ENCODE data around the gene PDZD4. TPM values are rescaled to one million over a fixed set of nuclear protein-coding genes. Genes with fewer than 3 reads are reported as not detected.

Gene PDZD4
- 10.5 TPM for polyA plus RNA-seq
- long read RNA-seq, donor 1 = 0 reads
- long read RNA-seq, donor 2 = 0 reads
- long read RNA-seq, donor 3 = 0 reads
- long read RNA-seq, donor 4 = 0 reads
- long read RNA-seq, donor 5 = 0 reads
- long read RNA-seq, donor 6 = 0 reads
- long read RNA-seq, donor 7 = 0 reads
- long read RNA-seq, donor 8, partial matches to known transcripts = 0 of 1 reads
- long read RNA-seq, donor 8, other reads (novel, unspliced or antisense) = 0 of 1 reads
- long read RNA-seq, donor 9 = 0 reads
- long read RNA-seq, donor 10 = 0 reads
- long read RNA-seq, donor 11 = 0 reads

DNA sequence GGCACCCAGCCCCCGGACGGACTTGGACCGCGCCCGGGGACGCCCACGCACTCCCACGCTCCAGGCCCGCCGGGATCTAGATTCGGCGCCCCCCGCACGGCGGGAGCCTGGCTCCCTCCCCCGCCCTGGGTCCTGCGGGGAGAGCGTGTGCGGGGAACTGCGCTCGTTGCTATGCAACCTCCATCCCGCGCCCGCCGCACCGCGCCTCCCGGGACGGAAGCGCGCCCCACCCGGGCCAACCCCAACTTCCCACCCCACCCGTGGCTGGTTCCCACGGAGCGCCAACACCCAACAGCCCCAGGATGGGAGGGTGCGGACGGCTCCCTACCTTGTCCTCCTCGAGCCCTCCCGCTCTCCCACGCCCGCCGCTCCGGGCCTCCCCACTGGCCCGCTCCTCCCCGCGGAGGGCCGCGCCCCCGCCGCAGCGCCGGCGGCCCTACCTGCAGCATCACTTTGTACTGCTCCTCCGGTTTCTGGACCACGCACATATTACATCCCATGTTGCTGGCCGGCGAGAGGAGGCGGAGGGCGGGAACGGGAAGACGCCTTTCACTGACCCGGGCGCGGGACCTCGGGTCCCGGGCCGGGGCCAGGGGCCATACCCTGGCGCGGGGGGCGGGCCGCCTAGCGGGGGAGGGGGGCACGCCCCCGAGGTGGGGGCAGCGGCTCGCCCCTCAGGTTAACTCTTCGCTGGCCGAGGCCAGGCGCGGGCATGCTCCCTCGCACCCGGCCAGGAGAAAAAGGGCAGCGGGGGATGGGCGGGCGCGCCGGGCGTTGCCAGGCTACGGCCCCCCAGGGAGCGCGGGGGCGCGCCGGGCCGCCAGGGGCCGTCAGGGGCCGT is at the start of gene PDZD4:
TSS of gene PDZD4 (minus strand) at position 746 of the 841 bp plus-strand sequence. CDS start at position 500, 246 bp downstream.
- Histone ChIP-seq H3K4me1 (ENCODE audit: control insufficient read depth, insufficient read depth, low read length) (no peaks in the 10 kb centered on the region), H3K9me3 (ENCODE audit: control insufficient read depth, low read depth, low read length) (no peaks in the 10 kb centered on the region), H3K36me3 (ENCODE audit: control insufficient read depth, insufficient read depth, low read length) (no peaks in the 10 kb centered on the region), H3K27me3 (ENCODE audit: control insufficient read depth, insufficient read depth, low read length) (peaks cover 46% of the 10 kb centered on the region), H3K4me3 (ENCODE audit: low read length) (no peak within 1 kb of the TSS), H3K27ac (ENCODE audit: low read length) (no peak within 1 kb of the TSS)
- no CpG with 5 or more reads among the region's 97 CpGs for WGBS (ENCODE audit: insufficient coverage, low lambda C conversion rate)
- no peak for DNase-seq

- no peaks in the 10 kb centered on the region for H3K9me3 ChIP-seq (ENCODE audit: control insufficient read depth, low read depth, low read length)
- H3K27me3 ChIP-seq (ENCODE audit: control insufficient read depth, insufficient read depth, low read length) = peaks cover 47% of the 10 kb centered on the region
- WGBS (ENCODE audit: insufficient coverage, low lambda C conversion rate) = no CpG with 5 or more reads among the region's 12 CpGs
- peaks cover 4% of the 10 kb centered on the region for H3K4me1 ChIP-seq (ENCODE audit: control insufficient read depth, insufficient read depth, low read length)
- no peak overlapping the region for H3K27ac ChIP-seq (ENCODE audit: low read length)
- DNase-seq = no peak
- no peaks in the 10 kb centered on the region for H3K36me3 ChIP-seq (ENCODE audit: control insufficient read depth, insufficient read depth, low read length)
- no peak overlapping the region for H3K4me3 ChIP-seq (ENCODE audit: low read length)
These were observed 49.5 kb upstream of the PDZD4 start for GRCh38 chrX:153879741-153880439.

GRCh38 chrX:153878969-153879653 is 48.8 kb upstream of the PDZD4 start:
- Histone ChIP-seq H3K36me3 (ENCODE audit: control insufficient read depth, insufficient read depth, low read length) (no peaks in the 10 kb centered on the region), H3K4me1 (ENCODE audit: control insufficient read depth, insufficient read depth, low read length) (peaks cover 4% of the 10 kb centered on the region), H3K27me3 (ENCODE audit: control insufficient read depth, insufficient read depth, low read length) (peaks cover 40% of the 10 kb centered on the region), H3K4me3 (ENCODE audit: low read length) (no peak overlapping the region), H3K9me3 (ENCODE audit: control insufficient read depth, low read depth, low read length) (no peaks in the 10 kb centered on the region), H3K27ac (ENCODE audit: low read length) (no peak overlapping the region)
- no peak for DNase-seq
- no CpG with 5 or more reads among the region's 28 CpGs for WGBS (ENCODE audit: insufficient coverage, low lambda C conversion rate)

DNA sequence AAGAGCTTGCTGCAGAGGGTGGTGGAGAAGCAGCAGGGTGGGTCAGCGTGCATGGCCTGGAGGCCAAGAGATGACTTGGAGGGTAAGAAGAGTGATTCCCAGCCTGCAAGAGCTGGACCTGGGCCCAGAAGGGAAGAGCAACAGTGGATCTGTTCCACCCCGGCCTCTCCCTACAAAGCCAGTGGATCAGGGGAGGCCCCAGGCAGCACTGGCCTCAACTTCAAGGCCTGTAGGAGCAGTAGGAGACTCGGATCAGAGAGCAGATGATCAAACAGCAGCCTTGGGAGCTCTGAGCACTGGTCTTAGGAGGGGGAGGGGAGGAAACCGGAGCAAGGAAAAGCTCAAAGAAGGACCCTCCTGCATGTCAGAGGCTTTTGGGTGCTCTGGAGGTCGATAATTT is 48.0 kb upstream of the PDZD4 start:
- Histone ChIP-seq H3K36me3 (ENCODE audit: control insufficient read depth, insufficient read depth, low read length) (no peaks in the 10 kb centered on the region), H3K9me3 (ENCODE audit: control insufficient read depth, low read depth, low read length) (no peaks in the 10 kb centered on the region), H3K4me3 (ENCODE audit: low read length) (no peak overlapping the region), H3K27me3 (ENCODE audit: control insufficient read depth, insufficient read depth, low read length) (peaks cover 32% of the 10 kb centered on the region), H3K27ac (ENCODE audit: low read length) (no peak overlapping the region), H3K4me1 (ENCODE audit: control insufficient read depth, insufficient read depth, low read length) (peaks cover 4% of the 10 kb centered on the region)
- no peak for DNase-seq
- no CpG with 5 or more reads among the region's 5 CpGs for WGBS (ENCODE audit: insufficient coverage, low lambda C conversion rate)

- Histone ChIP-seq H3K27ac (ENCODE audit: low read length) (no peak overlapping the region), H3K4me1 (ENCODE audit: control insufficient read depth, insufficient read depth, low read length) (peaks cover 3% of the 10 kb centered on the region), H3K4me3 (ENCODE audit: low read length) (no peak overlapping the region), H3K27me3 (ENCODE audit: control insufficient read depth, insufficient read depth, low read length) (peaks cover 26% of the 10 kb centered on the region), H3K36me3 (ENCODE audit: control insufficient read depth, insufficient read depth, low read length) (no peaks in the 10 kb centered on the region), H3K9me3 (ENCODE audit: control insufficient read depth, low read depth, low read length) (no peaks in the 10 kb centered on the region)
- no peak for DNase-seq
- no CpG with 5 or more reads among the region's 8 CpGs for WGBS (ENCODE audit: insufficient coverage, low lambda C conversion rate)
These were observed 47.4 kb upstream of the PDZD4 start for GRCh38 chrX:153877571-153878261.

DNA sequence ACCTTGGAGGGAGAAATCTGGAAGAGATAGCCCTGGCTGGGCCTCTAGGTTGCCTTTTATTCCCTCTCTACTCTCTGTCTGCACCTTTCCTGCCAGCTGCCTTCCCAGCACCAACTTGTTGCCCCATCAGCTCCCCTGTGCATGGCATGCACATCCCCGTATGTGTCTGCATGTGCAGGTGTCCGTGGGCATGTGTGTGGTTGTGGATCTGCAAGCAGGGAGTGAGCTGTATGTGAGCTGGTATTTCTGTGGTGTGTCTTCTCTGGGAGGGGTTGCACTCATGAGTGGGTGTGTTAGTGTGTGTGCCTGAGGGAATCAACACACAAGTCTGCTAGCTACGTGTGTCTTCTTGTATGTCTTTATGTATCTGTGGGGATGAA is 45.8 kb upstream of the PDZD4 start:
- no peaks in the 10 kb centered on the region for H3K36me3 ChIP-seq (ENCODE audit: control insufficient read depth, insufficient read depth, low read length)
- no peak overlapping the region for H3K27ac ChIP-seq (ENCODE audit: low read length)
- peaks cover 21% of the 10 kb centered on the region for H3K27me3 ChIP-seq (ENCODE audit: control insufficient read depth, insufficient read depth, low read length)
- no peaks in the 10 kb centered on the region for H3K4me1 ChIP-seq (ENCODE audit: control insufficient read depth, insufficient read depth, low read length)
- no peaks in the 10 kb centered on the region for H3K9me3 ChIP-seq (ENCODE audit: control insufficient read depth, low read depth, low read length)
- no peak overlapping the region for H3K4me3 ChIP-seq (ENCODE audit: low read length)
- no CpG with 5 or more reads among the region's 3 CpGs for WGBS (ENCODE audit: insufficient coverage, low lambda C conversion rate)
- DNase-seq = no peak

GRCh38 chrX:153875391-153876111 is 45.2 kb upstream of the PDZD4 start:
- WGBS (ENCODE audit: insufficient coverage, low lambda C conversion rate) = no CpG with 5 or more reads among the region's 42 CpGs
- peak in 1 of 2 donors; percentile 30 for DNase-seq
- Histone ChIP-seq H3K4me3 (ENCODE audit: low read length) (no peak overlapping the region), H3K9me3 (ENCODE audit: control insufficient read depth, low read depth, low read length) (no peaks in the 10 kb centered on the region), H3K36me3 (ENCODE audit: control insufficient read depth, insufficient read depth, low read length) (no peaks in the 10 kb centered on the region), H3K27me3 (ENCODE audit: control insufficient read depth, insufficient read depth, low read length) (peaks cover 21% of the 10 kb centered on the region), H3K4me1 (ENCODE audit: control insufficient read depth, insufficient read depth, low read length) (no peaks in the 10 kb centered on the region), H3K27ac (ENCODE audit: low read length) (no peak overlapping the region)

DNA sequence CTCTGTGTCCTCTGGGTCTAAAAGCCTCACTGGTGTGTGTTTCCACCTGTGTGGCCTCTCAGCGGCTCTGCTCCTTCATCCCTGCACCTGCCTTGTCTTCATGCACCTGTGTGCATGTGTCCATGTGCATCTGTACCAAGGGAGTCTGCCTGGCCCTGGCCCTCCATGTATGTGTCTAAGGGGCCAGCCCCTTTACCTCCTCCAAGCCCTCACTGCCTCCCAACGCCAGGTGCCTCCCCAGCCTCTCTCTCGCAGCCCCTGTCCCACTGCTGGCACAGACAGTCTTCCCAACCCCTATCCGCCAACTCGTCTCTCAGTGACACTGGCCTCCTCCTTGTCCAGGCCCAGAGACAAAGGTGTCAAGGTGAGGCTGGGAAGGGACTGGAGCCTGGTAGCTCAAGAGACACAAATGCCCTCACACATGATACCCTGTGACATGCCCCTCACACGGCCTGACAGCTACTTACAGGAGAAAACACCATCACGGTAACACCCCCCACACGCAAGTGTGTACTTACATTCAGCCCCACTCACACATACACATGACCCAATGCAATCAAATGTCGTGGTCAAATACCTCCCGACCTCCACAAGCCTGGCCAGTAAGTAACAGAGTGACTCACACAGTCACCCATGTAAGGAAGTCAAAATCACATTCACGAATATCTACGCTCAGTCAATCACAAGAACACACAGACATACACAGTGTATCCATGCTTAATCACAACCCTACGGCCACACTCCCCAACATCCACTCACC is 44.2 kb upstream of the PDZD4 start:
- Histone ChIP-seq H3K4me1 (ENCODE audit: control insufficient read depth, insufficient read depth, low read length) (no peaks in the 10 kb centered on the region), H3K36me3 (ENCODE audit: control insufficient read depth, insufficient read depth, low read length) (no peaks in the 10 kb centered on the region), H3K27ac (ENCODE audit: low read length) (no peak overlapping the region), H3K4me3 (ENCODE audit: low read length) (no peak overlapping the region), H3K9me3 (ENCODE audit: control insufficient read depth, low read depth, low read length) (no peaks in the 10 kb centered on the region), H3K27me3 (ENCODE audit: control insufficient read depth, insufficient read depth, low read length) (peaks cover 14% of the 10 kb centered on the region)
- DNase-seq = no peak
- WGBS (ENCODE audit: insufficient coverage, low lambda C conversion rate) = no CpG with 5 or more reads among the region's 13 CpGs

- no peaks in the 10 kb centered on the region for H3K36me3 ChIP-seq (ENCODE audit: control insufficient read depth, insufficient read depth, low read length)
- H3K27me3 ChIP-seq (ENCODE audit: control insufficient read depth, insufficient read depth, low read length) = peaks cover 9% of the 10 kb centered on the region
- DNase-seq = no peak
- WGBS (ENCODE audit: insufficient coverage, low lambda C conversion rate) = no CpG with 5 or more reads among the region's 3 CpGs
- H3K4me1 ChIP-seq (ENCODE audit: control insufficient read depth, insufficient read depth, low read length) = no peaks in the 10 kb centered on the region
- H3K9me3 ChIP-seq (ENCODE audit: control insufficient read depth, low read depth, low read length) = no peaks in the 10 kb centered on the region
- no peak overlapping the region for H3K4me3 ChIP-seq (ENCODE audit: low read length)
- no peak overlapping the region for H3K27ac ChIP-seq (ENCODE audit: low read length)
These were observed 43.7 kb upstream of the PDZD4 start for GRCh38 chrX:153874085-153874365.

All from large intestine (tissue), 12 donors.